NCI-H2196 (cell line): ENCODE results near the gene P4HA2.
"Not testable (repeated sequence)": the region's sequence is repeated elsewhere in the genome, so short reads cannot be mapped to it uniquely, and the experiment has no call there.

Experiments
- DNase-seq: peaks from one replicate; lab custom pipeline; 2025; ENCODE audit not compliant: unreplicated experiment; lab: John Stamatoyannopoulos, UW

P4HA2 gene

DNA sequence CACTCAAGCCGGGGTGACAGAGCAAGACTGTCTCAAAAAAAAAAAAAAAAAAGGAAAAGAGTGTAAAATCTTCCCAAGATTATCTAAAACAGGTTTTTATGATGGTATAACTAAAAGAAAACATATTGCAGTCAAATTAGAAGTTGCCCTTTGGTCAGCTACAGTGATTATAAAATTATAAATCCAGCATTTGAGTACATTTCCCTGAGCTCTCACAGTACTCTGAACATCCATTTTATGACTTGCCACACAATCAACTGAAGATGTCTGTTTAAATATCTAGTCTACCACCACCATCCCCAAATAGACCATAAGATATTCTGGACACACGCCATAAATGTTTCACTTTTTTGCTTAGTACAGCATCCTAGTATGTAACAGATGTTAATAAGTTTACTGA, 77.1 kb downstream of the P4HA2 start:
- no peak for DNase-seq

DNA sequence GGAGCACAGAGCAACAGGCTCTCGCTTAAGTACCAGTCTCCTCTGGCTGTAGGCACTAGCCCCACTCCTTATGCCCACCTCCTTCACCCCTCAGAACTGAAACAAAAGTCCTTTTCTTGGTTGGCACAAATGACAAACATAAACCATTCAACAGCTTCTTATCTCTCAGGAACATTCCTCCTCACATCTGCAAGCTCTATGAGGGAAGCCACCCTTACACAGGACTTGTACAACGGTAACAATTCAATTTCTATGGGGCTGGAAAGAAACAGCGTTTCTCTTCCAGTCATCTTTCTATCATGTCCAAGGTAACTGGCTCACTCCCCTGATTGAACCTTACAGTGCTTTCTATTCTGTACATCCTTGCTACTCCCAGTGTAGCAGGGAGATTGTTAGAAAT, 80.0 kb downstream of the P4HA2 start:
- DNase-seq = no peak

DNA sequence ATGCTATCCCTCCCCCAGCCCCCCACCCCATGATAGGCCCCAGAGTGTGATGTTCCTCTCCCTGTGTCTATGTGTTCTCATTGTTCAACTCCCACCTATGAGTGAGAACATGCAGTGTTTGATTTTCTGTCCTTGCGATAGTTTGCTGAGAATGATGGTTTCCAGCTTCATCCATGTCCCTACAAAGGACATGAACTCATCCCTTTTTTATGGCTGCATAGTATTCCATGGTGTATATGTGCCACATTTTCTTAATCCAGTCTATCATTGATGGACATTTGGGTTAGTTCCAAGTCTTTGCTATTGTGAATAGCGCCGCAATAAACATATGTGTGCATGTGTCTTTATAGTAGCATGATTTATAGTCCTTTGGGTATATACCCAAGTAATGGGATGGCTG, 82.3 kb downstream of the P4HA2 start:
- DNase-seq = not testable (repeated sequence)

DNA sequence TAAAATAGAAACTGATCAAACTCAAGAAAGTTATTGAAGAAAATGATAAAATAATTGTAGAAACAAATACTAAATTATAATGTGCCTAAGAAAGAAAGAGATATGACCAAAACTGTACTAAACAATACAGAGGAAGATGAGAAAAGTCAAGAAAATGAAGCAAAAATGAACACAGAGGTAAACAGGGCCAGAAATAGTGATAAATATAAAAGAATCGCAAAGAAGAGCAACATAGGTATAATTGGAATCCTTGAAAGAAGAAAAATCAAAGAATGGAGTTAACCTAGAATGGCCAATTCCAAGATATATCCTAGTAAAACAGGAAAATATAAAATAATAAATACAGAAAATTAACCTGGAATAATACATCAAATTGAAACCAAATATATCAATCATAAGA, 84.5 kb downstream of the P4HA2 start:
- DNase-seq = no peak

DNA sequence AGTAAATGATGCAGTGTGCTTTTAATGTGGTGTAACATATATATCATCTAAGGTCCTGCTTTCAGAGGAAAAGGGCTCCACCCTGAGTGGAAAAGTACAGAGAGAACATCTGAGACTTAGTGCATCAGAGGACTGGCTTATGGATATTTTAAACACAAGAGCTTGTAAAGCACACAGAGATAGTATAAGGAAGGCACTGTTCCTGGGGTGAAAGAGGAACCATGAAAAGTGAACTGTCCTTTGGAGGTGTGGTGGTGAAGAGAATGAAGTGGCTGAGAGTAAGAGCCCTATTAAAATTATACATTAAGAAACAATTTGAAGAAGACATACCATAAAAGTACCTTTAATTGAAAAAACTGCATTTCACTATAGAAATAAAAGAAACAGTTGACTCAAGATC, 85.2 kb downstream of the P4HA2 start:
- DNase-seq = no peak
